GM18951 (cell line): ENCODE data around the gene UGGT1.

Source experiments
- POLR2A ChIP-seq: IDR thresholded peaks from 4 replicates; pipeline ENCODE4 v1.6.1; 2011; ENCODE audit warnings: mild to moderate bottlenecking; ENCODE audit not compliant: insufficient read length, insufficient read depth; ENCODE audit errors: extremely low read depth
- in situ Hi-C: fragments of 300-500 bp; cut with MboI; formaldehyde crosslinking; loops from one replicate; pipeline ENCODE4 v1.12.0; 2022; ENCODE audit warnings: low sequenced_read_pairs, mixed read lengths, inconsistent platforms; ENCODE audit not compliant: unreplicated experiment

The UGGT1 gene

DNA sequence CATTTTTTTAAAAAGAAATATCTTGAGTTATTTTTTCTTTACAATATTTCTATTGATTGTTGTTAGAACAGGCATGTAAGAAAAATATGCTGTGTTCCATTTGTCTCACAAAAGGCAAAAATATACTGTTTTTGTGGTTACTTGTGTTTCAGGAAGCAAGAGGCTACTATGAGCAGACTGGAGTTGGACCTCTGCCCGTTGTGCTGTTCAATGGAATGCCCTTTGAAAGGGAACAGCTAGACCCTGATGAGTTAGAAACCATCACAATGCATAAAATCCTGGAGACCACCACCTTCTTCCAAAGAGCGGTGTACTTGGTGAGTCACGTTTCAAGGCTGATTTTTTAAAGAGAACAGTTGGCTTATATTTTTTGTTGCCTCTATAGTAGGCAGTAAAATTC lies 54.7 kb downstream of the UGGT1 start:
- in situ Hi-C loops = no loop called here
- TF ChIP-seq POLR2A = no peak

DNA sequence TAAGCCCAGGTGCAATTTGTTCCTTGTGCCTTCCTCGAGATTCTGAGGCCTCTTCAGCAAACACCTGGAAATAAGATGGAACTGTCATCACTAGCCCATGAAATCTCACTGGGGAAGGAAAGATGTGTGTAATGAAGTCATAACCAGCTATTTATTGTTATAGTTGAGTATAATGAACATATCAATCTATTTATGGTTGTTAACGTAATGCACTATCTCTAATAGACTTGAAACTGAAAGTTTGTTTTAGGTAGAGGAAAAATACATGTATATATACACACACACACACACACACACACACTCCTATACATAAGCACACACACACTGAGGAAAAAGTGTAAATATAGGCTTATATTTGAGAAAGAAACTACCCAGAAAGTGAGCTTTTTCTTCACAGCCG lies 62.8 kb downstream of the UGGT1 start:
- no peak for TF ChIP-seq POLR2A
- in situ Hi-C loops = no loop called here

DNA sequence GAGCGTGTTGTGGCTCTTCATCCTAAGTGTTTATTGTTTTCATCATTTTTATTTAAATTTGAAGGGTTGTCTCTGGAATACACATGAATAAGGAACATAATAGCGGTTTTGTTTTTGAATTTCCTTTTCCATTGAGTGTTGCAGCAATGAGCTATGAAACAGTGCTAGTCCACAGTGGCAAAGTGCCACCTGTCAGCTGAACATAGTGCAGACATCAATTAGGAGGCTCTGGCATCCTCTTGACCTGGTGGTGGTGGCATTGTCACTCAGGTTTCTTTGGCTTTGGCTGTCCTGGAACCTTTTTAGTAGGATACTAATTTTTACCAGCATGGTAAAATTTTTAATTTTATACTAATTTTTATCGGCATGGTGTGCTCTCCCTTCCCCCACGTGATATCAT lies 63.2 kb downstream of the UGGT1 start:
- no peak for TF ChIP-seq POLR2A
- in situ Hi-C loops = no loop called here

DNA sequence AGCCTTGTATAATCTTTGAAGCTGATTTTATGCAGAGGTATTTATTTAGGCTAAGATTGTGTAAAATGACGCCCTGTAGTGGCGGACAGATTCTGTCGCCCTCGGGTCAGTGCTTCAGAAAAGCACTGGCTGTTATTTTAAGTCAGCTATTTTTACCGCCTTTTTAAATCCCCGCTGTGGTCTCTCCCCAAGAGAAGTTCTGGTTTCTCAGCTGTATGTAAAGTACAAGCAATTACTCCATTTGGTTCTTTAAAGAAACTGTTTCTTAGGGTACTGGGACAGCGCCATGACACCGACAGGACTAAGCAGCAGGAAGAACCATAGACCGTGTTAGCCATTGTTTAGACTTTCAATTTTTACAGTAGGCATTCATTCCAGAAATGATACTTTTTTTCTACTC lies 65.0 kb downstream of the UGGT1 start:
- in situ Hi-C loops = no loop called here

DNA sequence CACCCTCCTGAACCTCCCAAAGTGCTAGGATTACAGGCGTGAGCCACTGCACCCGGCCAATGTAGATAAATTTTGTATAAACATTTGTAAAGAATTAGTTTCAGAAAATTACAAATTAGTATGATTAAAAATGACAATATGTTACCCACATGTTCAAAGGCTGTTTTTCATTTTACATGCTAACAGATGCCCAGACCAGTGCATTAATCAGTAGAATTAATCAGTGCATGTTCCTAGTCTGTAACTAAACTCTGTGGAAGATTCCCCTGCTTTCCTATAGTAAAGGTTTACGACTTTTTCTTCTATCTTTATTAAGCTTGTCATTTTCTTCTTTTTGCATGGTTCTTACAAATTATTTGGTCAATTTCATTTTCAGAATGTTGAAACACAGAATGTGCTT lies 65.8 kb downstream of the UGGT1 start:
- in situ Hi-C loops = no loop called here
- TF ChIP-seq POLR2A = no peak

More for the DNA sequence above, 65.0 kb downstream of the UGGT1 start:
- no peak for TF ChIP-seq POLR2A

DNA sequence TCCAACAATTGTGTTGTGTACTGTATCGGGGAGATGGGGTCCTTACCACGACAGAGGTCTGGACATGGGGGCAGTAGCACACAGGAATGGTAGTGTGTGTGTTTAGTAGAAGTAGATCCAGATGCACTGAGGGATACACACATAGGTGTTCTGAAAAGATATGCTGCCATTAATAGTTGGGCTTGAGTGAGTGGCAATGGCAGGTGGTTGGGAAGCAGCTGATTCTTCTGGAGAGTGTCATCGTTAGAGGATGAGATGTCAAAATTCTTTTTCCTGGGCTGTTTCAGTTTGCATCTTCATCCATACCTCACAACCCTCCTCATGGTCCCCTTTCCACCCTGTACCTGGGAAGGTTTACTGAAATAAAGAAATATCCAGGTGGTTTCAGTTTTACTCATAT lies 66.6 kb downstream of the UGGT1 start:
- in situ Hi-C loops = no loop called here
- no peak for TF ChIP-seq POLR2A

DNA sequence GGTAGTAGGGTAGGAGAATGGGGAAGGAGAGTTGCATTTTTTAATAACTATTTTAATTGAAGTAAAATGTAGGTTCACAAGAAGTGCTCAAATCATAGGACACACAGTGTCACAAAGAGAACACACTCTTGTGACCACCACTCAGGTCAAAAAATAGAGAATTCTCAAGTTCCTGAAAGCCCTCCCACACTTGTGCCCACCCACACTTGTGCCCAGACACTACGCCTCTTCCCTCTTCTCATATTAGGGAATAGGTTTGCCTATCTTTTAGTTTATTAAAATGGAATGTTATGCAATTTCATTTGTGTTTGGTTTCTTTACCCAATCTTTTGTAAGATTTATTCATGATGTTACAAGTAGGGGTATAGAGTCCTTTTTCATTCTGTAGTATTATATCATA lies 67.2 kb downstream of the UGGT1 start:
- no peak for TF ChIP-seq POLR2A
- in situ Hi-C loops = no loop called here

DNA sequence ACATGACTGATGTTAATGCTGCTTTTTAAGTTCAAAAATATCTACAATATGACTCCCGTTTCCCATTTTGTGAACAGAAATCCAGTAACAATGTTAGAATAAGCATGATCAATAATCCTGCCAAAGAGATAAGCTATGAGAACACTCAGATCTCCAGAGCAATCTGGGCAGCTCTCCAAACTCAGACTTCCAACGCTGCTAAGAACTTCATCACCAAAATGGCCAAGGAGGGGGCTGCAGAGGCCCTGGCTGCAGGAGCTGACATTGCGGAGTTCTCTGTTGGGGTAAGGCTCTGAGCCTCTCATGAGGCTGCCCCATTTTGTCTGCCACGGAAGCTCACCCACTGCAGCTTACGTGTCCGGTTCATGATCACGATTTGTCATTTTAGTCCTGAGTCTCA lies 68.4 kb downstream of the UGGT1 start:
- TF ChIP-seq POLR2A = no peak
- in situ Hi-C loops = no loop called here

DNA sequence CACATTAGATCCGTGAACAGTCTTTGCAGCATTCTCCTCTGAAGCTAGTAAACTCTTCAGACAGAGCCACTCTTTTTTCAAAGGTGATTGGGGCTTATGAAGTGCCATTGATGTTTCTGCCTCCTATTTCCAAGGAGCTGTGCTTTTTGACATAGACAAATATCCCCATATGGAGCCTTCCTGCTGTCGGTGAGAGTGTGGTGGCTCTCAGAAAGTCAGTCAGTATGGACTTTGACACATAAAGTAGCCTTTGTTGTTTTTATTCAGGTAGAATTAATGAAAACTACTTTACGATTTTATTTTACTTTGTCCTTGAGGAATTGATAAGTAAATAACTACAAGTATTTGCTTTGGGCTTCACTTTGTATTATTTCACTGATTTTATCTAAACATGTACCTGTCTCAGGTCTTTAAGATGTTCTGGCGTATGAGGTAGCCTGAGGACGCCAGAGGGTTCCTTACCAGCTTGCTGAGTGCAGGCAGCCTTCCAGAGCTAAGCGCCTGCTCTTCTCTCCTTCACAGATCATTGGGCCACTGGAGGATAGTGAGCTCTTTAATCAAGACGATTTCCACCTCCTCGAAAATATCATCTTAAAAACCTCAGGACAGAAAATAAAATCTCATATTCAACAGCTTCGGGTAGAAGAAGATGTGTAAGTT lies 69.7 kb downstream of the UGGT1 start:
- in situ Hi-C loops = no loop called here
- no peak for TF ChIP-seq POLR2A

DNA sequence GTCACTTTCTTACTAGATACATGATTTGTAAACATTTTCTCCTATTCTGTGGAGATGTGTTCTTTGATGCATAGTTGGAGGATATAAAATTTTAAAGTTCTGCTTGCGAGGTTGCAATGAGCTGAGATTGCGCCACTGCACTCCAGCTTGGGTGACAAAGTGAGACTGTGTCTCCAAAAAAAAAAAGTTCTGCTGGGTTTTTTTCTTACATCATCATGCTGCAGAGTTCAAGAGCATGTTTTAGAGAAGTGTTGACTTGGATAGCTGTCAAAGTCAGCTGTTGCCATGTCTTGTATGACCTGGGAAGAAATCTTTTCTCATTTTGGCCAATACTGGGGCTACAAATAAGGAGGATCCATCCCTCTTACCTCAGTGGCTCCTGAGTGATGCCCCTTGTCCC lies 71.3 kb downstream of the UGGT1 start:
- in situ Hi-C loops = no loop called here
- TF ChIP-seq POLR2A = no peak

DNA sequence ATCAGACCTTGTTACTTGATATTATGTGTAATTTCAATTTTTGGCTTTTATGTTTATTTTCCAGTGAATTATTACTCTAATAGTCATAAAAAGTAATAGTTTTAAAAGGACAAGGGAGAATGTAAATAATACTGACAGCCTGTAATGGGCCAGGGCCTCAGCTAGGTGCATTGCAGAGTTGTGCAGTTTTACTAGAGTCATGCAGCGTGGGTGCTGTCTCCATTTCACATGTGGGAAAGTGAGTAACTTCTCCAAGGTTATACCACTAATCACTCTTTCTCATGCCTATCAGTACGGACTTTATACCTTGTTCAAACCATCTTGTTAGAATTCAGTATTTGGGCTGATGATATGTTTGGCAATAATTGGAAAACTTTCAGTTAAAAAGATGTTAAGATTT lies 73.3 kb downstream of the UGGT1 start:
- no peak for TF ChIP-seq POLR2A
- in situ Hi-C loops = no loop called here

DNA sequence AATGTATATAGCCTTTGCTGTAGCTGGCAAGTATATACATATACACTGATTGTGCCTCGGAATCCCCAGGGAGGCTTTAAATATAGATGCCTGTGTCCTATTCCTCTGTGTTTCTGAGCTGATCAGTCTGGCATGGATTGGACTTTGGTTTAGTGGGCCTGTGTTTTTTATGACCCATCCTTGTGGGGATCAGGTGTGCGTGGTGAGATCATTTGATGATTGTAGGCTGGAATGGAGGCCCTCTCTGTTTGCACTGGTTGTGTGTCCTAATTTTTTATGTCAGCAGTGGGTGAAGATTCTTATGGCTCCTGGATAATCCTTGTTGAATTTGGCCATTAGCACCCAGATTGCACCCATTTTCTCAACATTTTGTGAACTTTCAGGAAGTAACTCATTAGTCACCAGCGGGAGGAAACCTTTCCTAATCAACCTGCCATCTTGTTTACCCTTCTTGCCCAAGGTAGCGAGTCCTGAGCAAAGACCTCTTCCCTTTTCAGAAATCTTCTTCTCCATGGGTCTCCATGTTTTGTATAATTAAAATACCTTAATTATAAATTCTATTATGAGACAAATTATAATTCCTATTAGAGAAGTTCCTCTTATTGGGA lies 75.8 kb downstream of the UGGT1 start:
- TF ChIP-seq POLR2A = no peak
- in situ Hi-C loops = no loop called here

DNA sequence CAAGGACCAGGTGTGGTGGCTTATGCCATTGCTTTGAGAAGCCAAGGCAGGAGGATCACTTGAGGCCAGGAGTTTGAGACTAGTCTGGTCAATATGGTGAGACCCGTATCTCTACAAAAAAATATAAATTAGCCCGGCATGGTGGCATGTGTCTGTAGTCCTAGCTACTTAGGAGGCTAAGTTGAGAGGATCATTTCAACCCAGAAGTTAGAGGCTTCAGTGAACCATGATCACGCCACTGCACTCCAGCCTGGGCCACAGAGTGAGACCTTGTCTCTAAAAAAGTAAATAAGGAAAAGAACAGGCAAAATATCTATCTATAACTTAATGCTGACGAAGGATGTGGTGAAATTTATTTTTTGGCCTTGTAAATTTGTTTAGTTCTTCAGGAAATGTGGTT lies 78.1 kb downstream of the UGGT1 start:
- in situ Hi-C loops = no loop called here
- no peak for TF ChIP-seq POLR2A

DNA sequence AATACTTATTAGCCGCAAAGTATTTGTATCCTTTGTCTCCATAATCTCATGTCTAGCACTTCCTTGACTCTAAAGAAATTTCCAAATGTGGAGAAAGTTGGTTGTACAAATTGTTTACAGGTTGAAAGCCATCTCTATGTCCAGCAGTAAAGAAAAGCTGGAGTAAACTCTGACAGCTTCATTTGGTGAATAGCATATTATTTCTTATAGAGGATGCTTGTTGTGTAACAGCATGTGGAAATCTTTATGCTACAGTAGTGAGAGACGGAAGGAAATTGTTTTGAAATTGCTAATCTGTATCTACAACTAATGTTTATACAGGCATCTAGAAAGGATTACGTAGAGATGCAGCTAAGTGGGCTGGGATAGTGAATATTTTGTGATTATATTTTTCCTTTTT lies 78.5 kb downstream of the UGGT1 start:
- in situ Hi-C loops = no loop called here
- no peak for TF ChIP-seq POLR2A
